ENCODE results near the gene RHBDL1. TPM values are rescaled to one million over a fixed set of nuclear protein-coding genes. Genes with fewer than 3 reads are reported as not detected.

The RHBDL1 gene
- total RNA-seq (2014; rRNA removed; shearing (Covaris generic)) (0.89 and 2.1 TPM in 2 replicates), polyA plus RNA-seq (2016; fragmentation: Nextera tagmentation; extraction: Ambion mirVana) (0.90 and 1.5 TPM in 2 replicates)

DNA sequence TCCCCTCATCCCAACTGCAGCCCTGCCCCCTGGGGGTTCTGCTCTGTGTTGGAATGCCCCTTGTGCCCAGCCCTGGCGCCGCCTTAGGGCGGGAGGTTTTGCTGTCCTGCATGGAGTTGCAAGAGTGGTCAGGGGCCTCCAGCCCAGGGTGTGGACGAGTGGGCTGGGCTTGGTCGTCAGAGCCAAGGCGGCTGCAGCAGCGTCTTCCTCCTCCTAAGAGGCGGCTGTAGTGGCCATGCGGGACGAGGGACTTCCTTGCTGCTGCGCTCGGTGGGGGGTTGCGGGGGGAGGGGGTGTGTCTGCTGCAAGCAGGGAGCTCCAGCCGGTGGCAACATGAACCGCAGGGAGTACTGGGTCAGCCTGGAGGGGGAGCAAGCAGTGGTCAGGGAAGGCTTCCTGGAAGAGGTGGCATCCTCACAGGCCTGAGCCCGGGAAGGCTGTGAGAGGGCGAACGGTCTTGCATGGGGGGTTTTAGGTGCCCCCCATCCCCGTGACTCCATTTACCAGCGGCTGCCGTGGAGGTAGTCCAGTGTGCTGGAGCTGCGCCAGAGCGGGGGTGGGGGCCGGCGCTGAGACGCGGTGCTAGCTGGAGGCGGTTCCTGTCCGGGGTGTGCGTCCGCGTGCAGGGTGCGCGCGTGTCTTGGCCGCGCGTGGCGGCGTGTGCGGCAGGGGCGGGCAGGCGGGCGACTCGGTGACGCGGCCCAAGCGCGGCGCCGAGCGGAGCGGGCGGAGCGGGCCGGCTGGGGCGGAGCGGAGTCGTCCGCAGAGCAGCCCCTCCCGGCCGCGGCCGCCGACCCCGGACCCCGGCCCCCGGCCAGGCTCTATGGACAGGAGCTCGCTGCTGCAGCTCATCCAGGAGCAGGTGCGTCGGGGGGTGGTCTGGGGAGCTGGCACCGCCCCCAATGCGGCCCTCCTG is at the start of gene RHBDL1:
Gene RHBDL1 (plus strand): TSS at position 704 of the 916 bp plus-strand sequence. CDS start 120 bp downstream, at position 824.
- Histone ChIP-seq H3F3A (ENCODE audit: insufficient read depth) (no peaks in the 10 kb centered on the region), H3K27me3 (replicated peaks; ENCODE audit: insufficient read depth) (no peaks in the 10 kb centered on the region), H3K9ac (peak within 1 kb of the TSS; percentile 57; the same call in 1 of the 2 replicates), H3K36me3 (ENCODE audit: low read depth) (no peaks in the 10 kb centered on the region), H3K9me3 (ENCODE audit: low read depth) (no peaks in the 10 kb centered on the region), H3K4me1 (ENCODE audit: insufficient read depth) (no peaks in the 10 kb centered on the region), H2AFZ (no peak within 1 kb of the TSS), H3K27ac (no peak within 1 kb of the TSS), H3K9me2 (ENCODE audit: insufficient read depth) (no peaks in the 10 kb centered on the region), H3K79me2 (ENCODE audit: insufficient read depth) (peaks cover 2% of the 10 kb centered on the region), H4K20me1 (ENCODE audit: insufficient read depth) (no peaks in the 10 kb centered on the region), H3K4me2 (ENCODE audit: unreplicated experiment) (peak within 1 kb of the TSS; percentile 79), H3K4me3 (peak within 1 kb of the TSS; percentile 68)
- TF ChIP-seq EZH2 (IDR thresholded peaks at IDR 0.05; ENCODE audit: insufficient read depth, poor library complexity, severe bottlenecking) (no peak), EZH2phosphoT487 (IDR thresholded peaks at IDR 0.05; ENCODE audit: insufficient read depth, low read depth) (no peak)
- WGBS, 2 experiments (ENCODE audit: low coverage in 1 of 2, low lambda C conversion rate in 2 of 2, missing lambda C conversion rate in 2 of 2) = 12 to 15% methylated on average over 39 to 50 of the region's 73 CpGs
- DNase-seq = peak; percentile 64
- in situ Hi-C loops (cut with MboI) = no loop called here

DNA sequence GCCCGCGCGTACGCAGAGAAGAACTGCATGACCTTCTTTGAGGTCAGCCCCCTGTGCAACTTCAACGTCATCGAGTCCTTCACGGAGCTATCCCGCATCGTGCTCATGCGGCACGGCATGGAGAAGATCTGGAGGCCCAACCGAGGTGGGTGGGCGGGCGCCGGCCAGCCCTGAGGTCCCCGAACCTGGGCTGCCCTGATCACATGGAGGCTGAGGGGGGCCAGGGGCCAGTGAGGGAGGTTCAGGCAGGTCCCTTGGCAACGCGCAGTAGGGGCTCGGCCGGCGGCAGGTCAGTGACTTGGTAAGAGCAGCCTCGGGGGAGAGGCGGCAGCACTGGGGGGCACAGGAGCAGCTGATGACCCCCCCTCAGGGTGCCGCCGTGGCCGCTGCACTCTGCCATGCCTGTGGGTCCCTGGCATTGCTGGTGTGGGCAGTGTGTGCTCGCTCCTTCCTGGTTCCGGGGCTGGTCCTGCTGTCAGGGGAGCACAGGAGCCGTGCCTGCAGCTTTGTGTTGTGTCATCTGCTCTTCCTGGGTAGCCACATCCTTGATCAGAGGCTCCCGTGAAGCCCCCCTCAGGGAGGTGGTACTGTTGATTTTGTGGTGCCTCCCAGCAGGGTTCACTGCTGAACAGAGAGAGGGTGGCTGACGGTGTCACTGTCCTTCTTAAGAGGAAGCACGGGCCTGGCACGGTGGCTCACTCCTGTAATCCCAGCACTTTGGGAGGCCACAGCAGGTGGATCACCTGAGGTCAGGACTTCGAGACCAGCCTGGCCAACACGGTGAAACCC is 49.3 kb upstream of the RHBDL1 start:
- Histone ChIP-seq H3K9me3 (ENCODE audit: low read depth) (no peaks in the 10 kb centered on the region), H4K20me1 (ENCODE audit: insufficient read depth) (no peaks in the 10 kb centered on the region), H3K27me3 (replicated peaks; ENCODE audit: insufficient read depth) (no peaks in the 10 kb centered on the region), H3K4me2 (ENCODE audit: unreplicated experiment) (no peak overlapping the region), H3K4me3 (0 out of 2 replicates have a peak overlapping the region, but pooled peaks have one; percentile 9), H3K9ac (peak overlapping the region; percentile 62), H3K27ac (peak overlapping the region; percentile 87), H3K9me2 (ENCODE audit: insufficient read depth) (no peaks in the 10 kb centered on the region), H3K36me3 (ENCODE audit: low read depth) (no peaks in the 10 kb centered on the region), H3K4me1 (ENCODE audit: insufficient read depth) (peaks cover 15% of the 10 kb centered on the region), H3K79me2 (ENCODE audit: insufficient read depth) (peaks cover 5% of the 10 kb centered on the region; the same call in 1 of the 2 replicates), H2AFZ (no peak overlapping the region), H3F3A (ENCODE audit: insufficient read depth) (0 out of 2 replicates have a peak, but pooled peaks cover 4% of the 10 kb centered on the region)
- no peak for TF ChIP-seq EZH2 (IDR thresholded peaks at IDR 0.05; ENCODE audit: insufficient read depth, poor library complexity, severe bottlenecking)
- TF ChIP-seq EZH2phosphoT487 (IDR thresholded peaks at IDR 0.05; ENCODE audit: insufficient read depth, low read depth) = no peak
- no peak for DNase-seq
- in situ Hi-C loops (cut with MboI) = no loop called here
- WGBS, 2 experiments (ENCODE audit: low coverage in 1 of 2, low lambda C conversion rate in 2 of 2, missing lambda C conversion rate in 2 of 2) = 88 to 90% methylated on average over 30 to 35 of the region's 35 CpGs

DNA sequence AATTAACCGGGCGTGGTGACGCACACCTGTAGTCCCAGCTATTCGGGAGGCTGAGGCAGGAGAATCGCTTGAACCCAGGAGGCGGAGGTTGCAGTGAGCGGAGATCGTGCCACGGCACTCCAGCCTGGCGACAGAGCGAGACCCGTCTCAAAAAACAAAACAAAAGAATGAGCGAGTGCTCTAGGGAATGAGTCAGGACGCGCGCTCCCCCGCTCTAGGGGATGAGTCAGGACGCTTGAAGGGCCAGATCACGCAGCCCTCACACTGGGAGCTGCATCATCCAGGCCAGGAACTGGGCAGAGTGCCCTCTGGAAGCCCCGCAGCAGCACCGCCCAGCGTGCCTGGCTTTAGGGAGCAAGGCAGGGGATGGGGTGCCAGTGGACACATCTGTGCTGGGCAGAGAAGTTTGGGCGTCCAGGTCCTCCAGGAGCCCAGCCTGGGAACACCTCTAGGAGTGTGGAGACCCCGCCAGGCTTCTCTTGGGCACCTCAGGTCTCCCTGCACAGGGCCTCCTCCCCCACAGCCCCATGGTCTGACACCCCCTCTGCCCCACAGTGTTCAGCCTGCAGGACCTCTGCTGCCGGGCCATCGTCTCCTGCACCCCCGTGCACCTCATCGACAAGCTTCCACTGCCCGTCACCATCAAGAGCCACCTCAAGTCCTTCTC is 48.6 kb upstream of the RHBDL1 start:
- H3F3A ChIP-seq (ENCODE audit: insufficient read depth) = 0 out of 2 replicates have a peak, but pooled peaks cover 4% of the 10 kb centered on the region
- WGBS, 2 experiments (ENCODE audit: low coverage in 1 of 2, low lambda C conversion rate in 2 of 2, missing lambda C conversion rate in 2 of 2) = 18 to 29% methylated on average over 26 to 27 of the region's 29 CpGs
- H3K4me2 ChIP-seq (ENCODE audit: unreplicated experiment) = peak overlapping the region; percentile 2
- H3K9me2 ChIP-seq (ENCODE audit: insufficient read depth) = no peaks in the 10 kb centered on the region
- H3K9me3 ChIP-seq (ENCODE audit: low read depth) = no peaks in the 10 kb centered on the region
- H3K4me3 ChIP-seq = 0 out of 2 replicates have a peak overlapping the region, but pooled peaks have one; percentile 9
- peaks cover 15% of the 10 kb centered on the region for H3K4me1 ChIP-seq (ENCODE audit: insufficient read depth)
- H3K27me3 ChIP-seq (replicated peaks; ENCODE audit: insufficient read depth) = no peaks in the 10 kb centered on the region
- no peak overlapping the region for H2AFZ ChIP-seq
- peak overlapping the region; percentile 62 for H3K9ac ChIP-seq
- no peak for TF ChIP-seq EZH2phosphoT487 (IDR thresholded peaks at IDR 0.05; ENCODE audit: insufficient read depth, low read depth)
- TF ChIP-seq EZH2 (IDR thresholded peaks at IDR 0.05; ENCODE audit: insufficient read depth, poor library complexity, severe bottlenecking) = no peak
- in situ Hi-C loops (cut with MboI) = no loop called here
- H4K20me1 ChIP-seq (ENCODE audit: insufficient read depth) = no peaks in the 10 kb centered on the region
- peaks cover 2% of the 10 kb centered on the region; the same call in 1 of the 2 replicates for H3K79me2 ChIP-seq (ENCODE audit: insufficient read depth)
- DNase-seq = peak; percentile 99
- H3K27ac ChIP-seq = peak overlapping the region; percentile 87
- H3K36me3 ChIP-seq (ENCODE audit: low read depth) = no peaks in the 10 kb centered on the region
